ENCODE measurements around the gene SLC15A4. TPM values are rescaled to one million over a fixed set of nuclear protein-coding genes. Genes with fewer than 3 reads are reported as not detected.
"Not testable (repeated sequence)": the region's sequence is repeated elsewhere in the genome, so short reads cannot be mapped to it uniquely, and the experiment has no call there.

The SLC15A4 gene
- total RNA-seq, 2 donors from 2014 or later, result 54.2 to 58.6 TPM

DNA sequence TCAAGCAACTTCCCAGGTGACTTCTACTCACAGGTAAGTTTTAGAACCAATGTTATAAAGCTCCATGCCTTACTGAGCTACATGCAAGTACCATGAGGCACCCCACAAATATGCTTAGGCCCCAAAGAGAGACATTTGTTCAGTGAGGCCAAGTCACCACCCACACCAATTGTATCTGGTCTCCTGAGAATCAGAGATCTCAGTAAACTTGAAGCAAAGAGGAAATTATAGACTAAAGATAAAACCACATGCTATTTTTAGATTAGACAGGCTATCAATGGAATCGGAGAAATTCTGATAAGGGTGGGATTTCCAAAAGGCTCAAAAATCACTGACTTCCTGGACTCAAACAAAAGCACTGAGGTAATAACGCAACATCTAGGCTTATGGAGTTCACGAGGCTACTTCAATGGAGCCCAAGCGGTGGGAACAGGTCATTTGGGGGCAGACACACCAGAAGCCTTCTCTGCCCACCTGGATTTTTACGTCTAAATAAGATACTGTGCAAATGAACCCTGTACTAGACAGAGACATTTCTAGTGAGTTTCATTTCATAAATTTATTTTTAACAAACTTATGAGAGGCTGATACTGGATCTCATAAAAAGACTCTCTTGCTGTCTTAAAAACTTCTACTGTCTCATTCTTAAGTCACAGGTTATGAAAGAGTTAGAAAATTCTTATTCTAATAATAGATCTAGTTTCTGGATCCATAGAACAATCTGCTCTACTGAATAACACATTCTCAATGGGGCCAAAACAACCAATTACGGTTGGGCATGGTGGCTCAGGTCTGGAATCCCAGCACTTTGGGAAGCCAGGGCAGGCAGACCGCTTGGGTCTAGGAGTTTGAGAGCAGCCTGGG, 7.7 kb downstream of the SLC15A4 start:
- ATAC-seq (no peak), DNase-seq (ENCODE audit: low spot score) (no peak)
- Mint-ChIP-seq H3K9me3 (no peaks in the 10 kb centered on the region), H3K36me3 (peaks cover 31% of the 10 kb centered on the region), H3K4me1 (ENCODE audit: low read depth in 2 of 2) (peaks cover 80 to 88% of the 10 kb centered on the region in 2 donors), H3K4me3 (peak overlapping the region; percentile 91), H3K27me3 (no peaks in the 10 kb centered on the region), H3K27ac (peak overlapping the region; percentile 94 to 99)

DNA sequence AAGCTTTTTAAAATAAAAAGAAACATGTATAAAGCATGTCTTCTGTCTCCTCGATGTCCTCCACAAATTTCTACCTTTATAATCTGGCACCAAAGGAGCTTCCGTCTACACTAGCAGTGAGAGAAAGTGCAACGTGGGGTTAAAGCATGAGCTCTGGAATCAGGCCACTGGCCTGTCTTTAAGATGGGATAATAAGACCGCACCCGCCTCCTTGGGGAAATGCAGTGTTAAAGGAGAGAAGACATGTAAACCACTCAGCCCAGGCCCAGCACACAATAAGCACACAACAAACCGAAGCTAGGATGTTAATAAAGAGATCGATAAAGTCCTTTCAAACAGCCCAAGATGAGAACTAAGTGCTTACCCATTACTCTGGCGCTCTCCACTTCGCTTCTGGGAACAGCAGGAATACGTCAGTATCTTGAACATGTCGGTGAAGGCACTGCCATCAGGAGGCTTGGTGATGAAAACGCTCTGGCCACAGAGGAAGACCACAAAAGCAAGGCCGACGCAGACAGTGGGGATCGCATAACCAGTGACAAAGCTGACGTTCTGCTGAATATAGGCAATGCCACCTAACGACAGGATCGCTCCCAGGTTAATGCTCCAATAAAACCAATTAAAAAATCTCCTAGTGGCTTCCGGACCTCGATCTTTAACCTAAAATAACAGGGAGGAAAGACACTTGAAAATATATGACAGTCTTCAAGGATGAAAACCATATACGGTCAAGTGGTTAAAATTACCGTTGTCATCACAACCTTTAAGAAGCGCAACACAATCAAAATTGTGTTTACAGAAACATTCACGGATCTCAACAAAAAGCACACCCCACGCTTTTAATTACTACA, 9.1 kb downstream of the SLC15A4 start:
- Mint-ChIP-seq H3K36me3 (peaks cover 25% of the 10 kb centered on the region), H3K4me1 (ENCODE audit: low read depth in 2 of 2) (peaks cover 83 to 88% of the 10 kb centered on the region in 2 donors), H3K27ac (peak overlapping the region; percentile 94 to 99), H3K9me3 (no peaks in the 10 kb centered on the region), H3K4me3 (peak overlapping the region; percentile 91), H3K27me3 (no peaks in the 10 kb centered on the region)
- peak; percentile 82 for DNase-seq (ENCODE audit: low spot score)
- peak; percentile 37 to 58 for ATAC-seq

- Mint-ChIP-seq H3K27ac (peak overlapping the region; percentile 94 to 99), H3K4me3 (peak overlapping the region; percentile 91), H3K36me3 (peaks cover 25% of the 10 kb centered on the region), H3K4me1 (ENCODE audit: low read depth in 2 of 2) (peaks cover 83 to 86% of the 10 kb centered on the region in 2 donors), H3K9me3 (no peaks in the 10 kb centered on the region), H3K27me3 (no peaks in the 10 kb centered on the region)
- DNase-seq (ENCODE audit: low spot score), result peak; percentile 86
- peak; percentile 85 to 88 for ATAC-seq
Observed at GRCh38 chr12:128813883-128814282, 9.9 kb downstream of the SLC15A4 start.

DNA sequence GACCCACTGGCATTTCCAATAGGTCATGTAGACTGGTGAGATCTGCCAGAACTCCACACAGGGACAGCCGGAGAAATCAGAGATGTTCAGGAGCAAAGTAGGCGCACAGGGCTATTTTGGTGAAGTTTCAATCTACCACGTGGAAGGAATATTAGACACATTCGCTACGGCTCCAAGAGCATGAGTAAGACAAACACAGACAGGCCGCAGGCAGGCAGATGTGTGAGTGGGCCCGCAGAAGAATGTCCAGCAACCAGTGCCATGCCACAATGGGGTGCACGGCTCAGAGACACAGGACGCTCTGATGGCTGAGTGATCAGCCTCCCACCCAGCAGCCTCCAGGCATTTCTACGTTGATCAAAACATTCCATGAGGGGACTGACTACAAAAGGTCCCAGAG, 10.4 kb downstream of the SLC15A4 start:
- H3K27ac Mint-ChIP-seq, result peak overlapping the region; percentile 94 to 99
- H3K4me1 Mint-ChIP-seq (ENCODE audit: low read depth in 2 of 2), result peaks cover 83 to 85% of the 10 kb centered on the region in 2 donors
- ATAC-seq, result no peak
- DNase-seq (ENCODE audit: low spot score), result no peak
- H3K36me3 Mint-ChIP-seq, result peaks cover 25% of the 10 kb centered on the region
- no peaks in the 10 kb centered on the region for H3K9me3 Mint-ChIP-seq
- peak overlapping the region; percentile 91 for H3K4me3 Mint-ChIP-seq
- no peaks in the 10 kb centered on the region for H3K27me3 Mint-ChIP-seq

DNA sequence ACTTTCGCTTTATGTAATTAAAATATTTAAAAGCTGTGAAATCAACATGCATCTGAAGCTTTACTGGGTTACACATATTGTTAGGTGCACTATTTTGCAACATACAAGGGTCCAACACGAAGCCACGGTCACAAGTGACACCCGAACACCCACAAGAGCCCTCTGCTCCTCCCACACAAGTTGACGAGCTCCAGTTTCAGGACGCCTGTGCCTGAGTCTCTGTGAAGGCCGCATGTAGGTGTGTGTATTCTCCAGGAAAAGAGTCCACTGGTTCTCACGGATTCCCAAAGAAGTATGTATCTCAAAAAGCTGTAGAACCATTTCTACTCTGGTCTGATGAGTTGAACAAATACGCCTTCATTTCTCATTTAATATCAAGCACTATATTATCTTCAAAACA, 12.0 kb downstream of the SLC15A4 start:
- ATAC-seq (peak; percentile 52 to 62), DNase-seq (ENCODE audit: low spot score) (peak; percentile 81)
- H3K36me3 Mint-ChIP-seq, result peaks cover 26% of the 10 kb centered on the region
- H3K27me3 Mint-ChIP-seq, result no peaks in the 10 kb centered on the region
- H3K4me3 Mint-ChIP-seq, result peak overlapping the region; percentile 91
- peak overlapping the region; percentile 94 to 99 for H3K27ac Mint-ChIP-seq
- no peaks in the 10 kb centered on the region for H3K9me3 Mint-ChIP-seq
- H3K4me1 Mint-ChIP-seq (ENCODE audit: low read depth in 2 of 2), result peaks cover 69 to 75% of the 10 kb centered on the region in 2 donors

GRCh38 chr12:128810182-128811127, 13.3 kb downstream of the SLC15A4 start:
- peak overlapping the region; percentile 91 for H3K4me3 Mint-ChIP-seq
- ATAC-seq (peak; percentile 84 to 86), DNase-seq (ENCODE audit: low spot score) (peak; percentile 91)
- H3K27me3 Mint-ChIP-seq, result no peaks in the 10 kb centered on the region
- peaks cover 26% of the 10 kb centered on the region for H3K36me3 Mint-ChIP-seq
- H3K4me1 Mint-ChIP-seq (ENCODE audit: low read depth in 2 of 2), result peaks cover 63 to 67% of the 10 kb centered on the region in 2 donors
- H3K9me3 Mint-ChIP-seq, result no peaks in the 10 kb centered on the region
- H3K27ac Mint-ChIP-seq, result peak overlapping the region; percentile 94 to 99

- Mint-ChIP-seq H3K36me3 (peaks cover 19% of the 10 kb centered on the region), H3K9me3 (no peaks in the 10 kb centered on the region), H3K4me1 (ENCODE audit: low read depth in 2 of 2) (peaks cover 51 to 55% of the 10 kb centered on the region in 2 donors), H3K27ac (peak overlapping the region in 1 of 2 donors; percentile 94), H3K4me3 (no peak overlapping the region), H3K27me3 (no peaks in the 10 kb centered on the region)
- ATAC-seq, result no peak
- no peak for DNase-seq (ENCODE audit: low spot score)
Observed at GRCh38 chr12:128808651-128809050, 15.1 kb downstream of the SLC15A4 start.

DNA sequence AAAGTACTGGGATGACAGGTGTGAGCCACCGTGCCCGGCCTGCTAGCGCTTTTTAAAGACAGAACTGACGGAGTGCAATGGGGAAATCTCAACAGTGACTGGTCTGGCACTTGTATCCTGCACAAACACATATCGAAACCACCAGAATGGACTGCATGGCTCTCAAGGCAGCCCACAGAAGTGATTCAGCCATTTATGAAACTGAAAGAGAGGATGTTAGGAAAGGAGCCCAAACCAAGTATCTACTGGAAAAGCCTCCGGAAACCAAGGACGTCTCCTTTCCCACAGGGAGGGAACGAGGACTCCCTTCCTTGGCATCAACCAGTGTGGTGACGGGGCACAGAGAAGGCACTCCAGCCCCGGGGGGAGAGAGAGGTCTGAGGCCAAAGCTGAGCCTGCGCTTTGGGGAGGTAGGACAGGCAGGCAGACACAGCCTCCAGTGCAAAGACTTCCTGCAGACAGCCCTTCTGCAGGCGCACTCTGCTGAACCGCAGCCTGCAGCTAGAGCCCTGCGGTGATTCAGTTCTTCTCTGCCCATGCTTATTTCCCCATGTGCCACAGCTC, 16.5 kb downstream of the SLC15A4 start:
- Mint-ChIP-seq H3K36me3 (peaks cover 26% of the 10 kb centered on the region), H3K27me3 (no peaks in the 10 kb centered on the region), H3K4me1 (ENCODE audit: low read depth in 2 of 2) (peaks cover 50 to 56% of the 10 kb centered on the region in 2 donors), H3K4me3 (peak overlapping the region; percentile 54), H3K9me3 (no peaks in the 10 kb centered on the region), H3K27ac (peak overlapping the region; percentile 72 to 94)
- ATAC-seq (peak; percentile 62 to 73), DNase-seq (ENCODE audit: low spot score) (no peak)

DNA sequence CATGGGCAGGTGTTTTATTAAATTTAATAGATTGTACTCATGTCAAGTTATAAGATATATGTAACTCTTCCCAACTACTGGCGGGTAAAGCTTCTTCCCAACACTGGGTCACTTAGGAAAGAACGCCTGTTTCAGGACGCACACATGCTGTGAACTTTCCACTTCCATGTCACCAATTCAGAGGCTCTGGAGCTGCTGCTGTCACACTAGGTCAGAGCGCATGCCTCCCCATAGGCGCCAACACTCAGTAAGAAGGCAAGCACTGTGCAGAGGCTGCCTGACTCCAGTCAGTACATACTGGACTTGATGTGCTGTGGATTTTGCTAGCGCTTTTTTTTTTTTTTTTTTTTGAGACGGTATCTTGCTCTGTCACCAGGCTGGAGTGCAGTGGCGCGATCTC, 17.2 kb downstream of the SLC15A4 start:
- H3K4me1 Mint-ChIP-seq (ENCODE audit: low read depth in 2 of 2), result peaks cover 50 to 57% of the 10 kb centered on the region in 2 donors
- no peaks in the 10 kb centered on the region for H3K27me3 Mint-ChIP-seq
- ATAC-seq, result no peak
- no peak for DNase-seq (ENCODE audit: low spot score)
- no peaks in the 10 kb centered on the region for H3K9me3 Mint-ChIP-seq
- no peak overlapping the region for H3K4me3 Mint-ChIP-seq
- peaks cover 23% of the 10 kb centered on the region for H3K36me3 Mint-ChIP-seq
- H3K27ac Mint-ChIP-seq, result peak overlapping the region; percentile 72 to 94

GRCh38 chr12:128805406-128805805, 18.4 kb downstream of the SLC15A4 start:
- H3K9me3 Mint-ChIP-seq; DNase-seq (ENCODE audit: low spot score); H3K27me3 Mint-ChIP-seq; H3K27ac Mint-ChIP-seq; ATAC-seq; H3K4me3 Mint-ChIP-seq: not testable (repeated sequence)
- Mint-ChIP-seq H3K4me1 (ENCODE audit: low read depth in 2 of 2) (peaks cover 39 to 54% of the 10 kb centered on the region in 2 donors), H3K36me3 (peaks cover 26% of the 10 kb centered on the region)

GRCh38 chr12:128804762-128805161, 19.0 kb downstream of the SLC15A4 start:
- no peak for ATAC-seq
- Mint-ChIP-seq H3K9me3 (no peaks in the 10 kb centered on the region), H3K4me3 (no peak overlapping the region), H3K36me3 (peaks cover 32% of the 10 kb centered on the region), H3K27me3 (no peaks in the 10 kb centered on the region), H3K27ac (peak overlapping the region in 1 of 2 donors; percentile 50), H3K4me1 (ENCODE audit: low read depth in 2 of 2) (peaks cover 32 to 52% of the 10 kb centered on the region in 2 donors)
- no peak for DNase-seq (ENCODE audit: low spot score)

- Mint-ChIP-seq H3K27ac (peak overlapping the region in 1 of 2 donors; percentile 69), H3K9me3 (no peaks in the 10 kb centered on the region), H3K36me3 (peaks cover 32% of the 10 kb centered on the region), H3K4me3 (no peak overlapping the region), H3K4me1 (ENCODE audit: low read depth in 2 of 2) (peaks cover 32 to 50% of the 10 kb centered on the region in 2 donors), H3K27me3 (no peaks in the 10 kb centered on the region)
- ATAC-seq (no peak), DNase-seq (ENCODE audit: low spot score) (no peak)
Observed at GRCh38 chr12:128803788-128804187, 20.0 kb downstream of the SLC15A4 start.
